HFFc6 (cell line): ENCODE data around the gene PPP1R16B. TPM values are rescaled to one million over a fixed set of nuclear protein-coding genes. Genes with fewer than 3 reads are reported as not detected.

Source experiments
- DNase-seq: peaks from one replicate; pipeline ENCODE4 v3.0.0-alpha.2; 2018
- H3K27ac Mint-ChIP-seq: 2 replicates; pipeline ENCODE4 v1.8.0; 2020; ENCODE audit warnings: mild to moderate bottlenecking, mixed read lengths
- H3K27me3 Mint-ChIP-seq: 2 replicates; pipeline ENCODE4 v1.8.0; 2021; ENCODE audit warnings: mild to moderate bottlenecking, moderate library complexity, mixed read lengths; ENCODE audit not compliant: insufficient read depth
- H3K36me3 Mint-ChIP-seq: 2 replicates; pipeline ENCODE4 v1.8.0; 2021; ENCODE audit warnings: low read depth, mixed read lengths
- H3K4me1 Mint-ChIP-seq: 2 replicates; pipeline ENCODE4 v1.8.0; 2020; ENCODE audit warnings: low read depth, mixed read lengths
- H3K4me3 Mint-ChIP-seq: 2 replicates; pipeline ENCODE4 v1.8.0; 2020; ENCODE audit warnings: mild to moderate bottlenecking, moderate library complexity, mixed read lengths
- H3K9me3 Mint-ChIP-seq: 2 replicates; pipeline ENCODE4 v1.8.0; 2020; ENCODE audit warnings: mild to moderate bottlenecking, mixed read lengths
- CTCF ChIP-seq: fragments of 200-600 bp; sonication (generic); IDR thresholded peaks from 2 replicates; pipeline ENCODE4 v1.5.0; 2021; ENCODE audit warnings: antibody characterized with exemption, mild to moderate bottlenecking
- total RNA-seq, 6 experiments: library from RNA; stranded (reverse); fragmentation: NEBNext Ultra II Directional; extraction: Animal tissue kit (Norgen Biotek cat#: 25700); gene quantifications; 2 replicates in 1 of 6; 3 replicates in 5 of 6; pipeline ENCODE4 v1.2.3, GENCODE V29; 2021

PPP1R16B gene
- total RNA-seq, 6 experiments from 2014 or later = not detected

GRCh38 chr20:38900606-38901005 is 95.1 kb downstream of the PPP1R16B start:
- peaks cover 38% of the 10 kb centered on the region for H3K27me3 Mint-ChIP-seq
- no peak overlapping the region for H3K4me3 Mint-ChIP-seq
- no peak for TF ChIP-seq CTCF
- no peaks in the 10 kb centered on the region for H3K36me3 Mint-ChIP-seq
- no peak overlapping the region for H3K27ac Mint-ChIP-seq
- no peaks in the 10 kb centered on the region for H3K9me3 Mint-ChIP-seq
- DNase-seq = no peak
- H3K4me1 Mint-ChIP-seq = no peaks in the 10 kb centered on the region

GRCh38 chr20:38902601-38903000 is 97.1 kb downstream of the PPP1R16B start:
- TF ChIP-seq CTCF = no peak
- Mint-ChIP-seq H3K27ac (no peak overlapping the region), H3K27me3 (peaks cover 33% of the 10 kb centered on the region), H3K4me3 (no peak overlapping the region), H3K4me1 (no peaks in the 10 kb centered on the region), H3K9me3 (no peaks in the 10 kb centered on the region), H3K36me3 (no peaks in the 10 kb centered on the region)
- no peak for DNase-seq

GRCh38 chr20:38903335-38903734 is 97.8 kb downstream of the PPP1R16B start:
- no peaks in the 10 kb centered on the region for H3K9me3 Mint-ChIP-seq
- H3K27ac Mint-ChIP-seq = no peak overlapping the region
- no peaks in the 10 kb centered on the region for H3K36me3 Mint-ChIP-seq
- DNase-seq = no peak
- no peak overlapping the region for H3K4me3 Mint-ChIP-seq
- H3K4me1 Mint-ChIP-seq = no peaks in the 10 kb centered on the region
- H3K27me3 Mint-ChIP-seq = peaks cover 29% of the 10 kb centered on the region
- TF ChIP-seq CTCF = no peak

GRCh38 chr20:38905375-38905774 is 99.9 kb downstream of the PPP1R16B start:
- Mint-ChIP-seq H3K36me3 (no peaks in the 10 kb centered on the region), H3K4me1 (no peaks in the 10 kb centered on the region), H3K27ac (no peak overlapping the region), H3K27me3 (peaks cover 39% of the 10 kb centered on the region), H3K9me3 (no peaks in the 10 kb centered on the region), H3K4me3 (no peak overlapping the region)
- no peak for DNase-seq
- TF ChIP-seq CTCF = no peak

- H3K27me3 Mint-ChIP-seq = peaks cover 33% of the 10 kb centered on the region
- no peak overlapping the region for H3K27ac Mint-ChIP-seq
- H3K4me1 Mint-ChIP-seq = no peaks in the 10 kb centered on the region
- no peak overlapping the region for H3K4me3 Mint-ChIP-seq
- H3K36me3 Mint-ChIP-seq = no peaks in the 10 kb centered on the region
- no peak for DNase-seq
- no peaks in the 10 kb centered on the region for H3K9me3 Mint-ChIP-seq
- no peak for TF ChIP-seq CTCF
Observed at GRCh38 chr20:38907918-38908677, 102.6 kb downstream of the PPP1R16B start.
